HEK293 (cell line): Measurements from ENCODE around the gene WDFY3.

Experiments used
- ZBTB48 ChIP-seq: fragments of 450-650 bp; formaldehyde crosslinking; IDR thresholded peaks from 2 replicates; pipeline ENCODE4 v1.5.1; 2016; ENCODE audit warnings: missing biosample characterization, missing genetic modification characterization
- ZNF2 ChIP-seq: fragments of 450-650 bp; formaldehyde crosslinking; IDR thresholded peaks from 2 replicates; pipeline ENCODE4 v1.5.1; 2016; ENCODE audit warnings: missing biosample characterization, missing genetic modification characterization
- ZNF335 ChIP-seq: fragments of 450-650 bp; formaldehyde crosslinking; conservative IDR thresholded peaks from 2 replicates; pipeline ENCODE4 v1.5.1; 2016; ENCODE audit warnings: missing biosample characterization, missing genetic modification characterization
- ZNF555 ChIP-seq: fragments of 450-650 bp; formaldehyde crosslinking; conservative IDR thresholded peaks from 2 replicates; pipeline ENCODE4 v1.5.1; 2017; ENCODE audit warnings: missing biosample characterization, mild to moderate bottlenecking, missing genetic modification characterization, inconsistent platforms
- ZNF768 ChIP-seq: fragments of 450-650 bp; formaldehyde crosslinking; IDR thresholded peaks from 2 replicates; pipeline ENCODE4 v1.5.1; 2018; ENCODE audit warnings: missing biosample characterization, mild to moderate bottlenecking, missing genetic modification characterization
- ZNF792 ChIP-seq: fragments of 450-650 bp; formaldehyde crosslinking; IDR thresholded peaks from 2 replicates; pipeline ENCODE4 v1.5.1; 2016; ENCODE audit warnings: missing biosample characterization, missing genetic modification characterization
- TF ChIP-seq, protein P1 (sequence below): fragments of 450-650 bp; formaldehyde crosslinking; IDR thresholded peaks from 2 replicates; pipeline ENCODE4 v1.5.1; 2016; ENCODE audit warnings: missing biosample characterization, missing genetic modification characterization
- TF ChIP-seq, protein P2 (sequence below): fragments of 450-650 bp; formaldehyde crosslinking; IDR thresholded peaks from 2 replicates; pipeline ENCODE4 v1.5.1; 2016; ENCODE audit warnings: missing biosample characterization, missing genetic modification characterization
- TF ChIP-seq, protein P3 (sequence below): fragments of 450-650 bp; formaldehyde crosslinking; IDR thresholded peaks from 2 replicates; pipeline ENCODE4 v1.5.1; 2017; ENCODE audit warnings: missing biosample characterization, missing genetic modification characterization

DNA sequence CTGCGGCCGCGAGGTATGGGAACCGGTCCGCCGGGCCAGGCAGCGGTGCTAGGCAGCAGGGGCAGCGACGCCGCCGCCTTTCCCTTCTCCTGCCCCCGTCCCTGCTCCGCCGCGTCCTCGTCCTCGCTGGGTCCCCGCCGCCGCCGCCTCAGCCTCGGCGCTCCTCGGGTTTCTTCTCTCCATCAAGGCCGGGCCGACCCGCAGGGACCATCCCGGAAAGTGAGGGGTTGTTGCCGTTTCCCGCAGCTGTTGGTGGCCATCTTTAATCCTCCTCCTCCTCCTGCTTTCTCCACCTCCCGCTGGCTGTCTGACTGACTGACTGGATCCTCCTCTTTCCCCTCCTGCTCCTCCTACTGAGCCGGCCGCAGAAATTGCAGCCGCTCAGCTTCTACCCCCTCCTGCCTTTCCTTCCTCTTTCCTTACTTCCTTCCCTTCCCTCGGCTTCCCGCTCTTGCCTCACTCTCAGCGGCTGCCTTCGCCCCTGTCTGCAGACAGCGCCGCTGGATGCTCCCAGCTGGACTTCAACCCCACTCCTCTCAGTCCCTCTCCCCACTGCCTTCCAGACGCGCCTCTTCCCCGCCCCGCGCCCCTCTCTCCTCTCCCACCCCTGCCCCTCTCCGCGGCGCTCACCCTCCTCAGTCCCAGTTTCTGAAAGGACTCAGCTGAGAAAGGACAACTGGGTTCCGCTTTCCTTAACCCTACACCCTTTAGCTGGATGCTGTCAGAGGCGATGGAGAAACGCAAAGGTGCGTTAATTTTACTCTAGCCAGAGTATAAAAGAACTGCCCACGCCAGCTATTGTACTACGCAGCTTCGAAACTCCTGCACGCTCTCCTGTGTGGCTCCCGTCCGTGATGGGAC lies at the start of gene WDFY3:
- TF ChIP-seq, protein P1, sequence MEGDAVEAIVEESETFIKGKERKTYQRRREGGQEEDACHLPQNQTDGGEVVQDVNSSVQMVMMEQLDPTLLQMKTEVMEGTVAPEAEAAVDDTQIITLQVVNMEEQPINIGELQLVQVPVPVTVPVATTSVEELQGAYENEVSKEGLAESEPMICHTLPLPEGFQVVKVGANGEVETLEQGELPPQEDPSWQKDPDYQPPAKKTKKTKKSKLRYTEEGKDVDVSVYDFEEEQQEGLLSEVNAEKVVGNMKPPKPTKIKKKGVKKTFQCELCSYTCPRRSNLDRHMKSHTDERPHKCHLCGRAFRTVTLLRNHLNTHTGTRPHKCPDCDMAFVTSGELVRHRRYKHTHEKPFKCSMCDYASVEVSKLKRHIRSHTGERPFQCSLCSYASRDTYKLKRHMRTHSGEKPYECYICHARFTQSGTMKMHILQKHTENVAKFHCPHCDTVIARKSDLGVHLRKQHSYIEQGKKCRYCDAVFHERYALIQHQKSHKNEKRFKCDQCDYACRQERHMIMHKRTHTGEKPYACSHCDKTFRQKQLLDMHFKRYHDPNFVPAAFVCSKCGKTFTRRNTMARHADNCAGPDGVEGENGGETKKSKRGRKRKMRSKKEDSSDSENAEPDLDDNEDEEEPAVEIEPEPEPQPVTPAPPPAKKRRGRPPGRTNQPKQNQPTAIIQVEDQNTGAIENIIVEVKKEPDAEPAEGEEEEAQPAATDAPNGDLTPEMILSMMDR (tag by site-specific recombination): peak; percentile 65; the same call in 1 of the 2 replicates
- TF ChIP-seq ZNF792 (no peak), ZBTB48 (tag by site-specific recombination) (peak; percentile 96), ZNF2 (peak; percentile 41; the same call in 1 of the 2 replicates), ZNF335 (tag by site-specific recombination) (peak; percentile 68), ZNF555 (tag by site-specific recombination) (no peak), ZNF768 (no peak)
- TF ChIP-seq, protein P2, sequence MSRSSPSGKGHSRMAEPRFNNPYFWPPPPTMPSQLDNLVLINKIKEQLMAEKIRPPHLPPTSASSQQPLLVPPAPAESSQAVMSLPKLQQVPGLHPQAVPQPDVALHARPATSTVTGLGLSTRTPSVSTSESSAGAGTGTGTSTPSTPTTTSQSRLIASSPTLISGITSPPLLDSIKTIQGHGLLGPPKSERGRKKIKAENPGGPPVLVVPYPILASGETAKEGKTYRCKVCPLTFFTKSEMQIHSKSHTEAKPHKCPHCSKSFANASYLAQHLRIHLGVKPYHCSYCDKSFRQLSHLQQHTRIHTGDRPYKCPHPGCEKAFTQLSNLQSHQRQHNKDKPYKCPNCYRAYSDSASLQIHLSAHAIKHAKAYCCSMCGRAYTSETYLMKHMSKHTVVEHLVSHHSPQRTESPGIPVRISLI (tag by site-specific recombination): no peak
- TF ChIP-seq, protein P3, sequence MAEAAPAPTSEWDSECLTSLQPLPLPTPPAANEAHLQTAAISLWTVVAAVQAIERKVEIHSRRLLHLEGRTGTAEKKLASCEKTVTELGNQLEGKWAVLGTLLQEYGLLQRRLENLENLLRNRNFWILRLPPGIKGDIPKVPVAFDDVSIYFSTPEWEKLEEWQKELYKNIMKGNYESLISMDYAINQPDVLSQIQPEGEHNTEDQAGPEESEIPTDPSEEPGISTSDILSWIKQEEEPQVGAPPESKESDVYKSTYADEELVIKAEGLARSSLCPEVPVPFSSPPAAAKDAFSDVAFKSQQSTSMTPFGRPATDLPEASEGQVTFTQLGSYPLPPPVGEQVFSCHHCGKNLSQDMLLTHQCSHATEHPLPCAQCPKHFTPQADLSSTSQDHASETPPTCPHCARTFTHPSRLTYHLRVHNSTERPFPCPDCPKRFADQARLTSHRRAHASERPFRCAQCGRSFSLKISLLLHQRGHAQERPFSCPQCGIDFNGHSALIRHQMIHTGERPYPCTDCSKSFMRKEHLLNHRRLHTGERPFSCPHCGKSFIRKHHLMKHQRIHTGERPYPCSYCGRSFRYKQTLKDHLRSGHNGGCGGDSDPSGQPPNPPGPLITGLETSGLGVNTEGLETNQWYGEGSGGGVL (tag by site-specific recombination): peak; percentile 98
